Chondrocyte (in vitro differentiated cells): ENCODE measurements around the gene TNRC6A. TPM values are rescaled to one million over a fixed set of nuclear protein-coding genes. Genes with fewer than 3 reads are reported as not detected.

Experiments
- DNase-seq: peaks from one replicate; pipeline ENCODE4 v3.0.0; 2021; ENCODE audit warnings: mixed read lengths, low spot score
- H3K27ac Mint-ChIP-seq: one replicate; pipeline ENCODE4 v1.8.0; 2021; ENCODE audit warnings: mild to moderate bottlenecking, moderate library complexity, mixed read lengths; ENCODE audit not compliant: unreplicated experiment
- H3K27me3 Mint-ChIP-seq: 2 replicates; pipeline ENCODE4 v1.8.0; 2021; ENCODE audit warnings: low read depth, mixed read lengths
- H3K36me3 Mint-ChIP-seq: 2 replicates; pipeline ENCODE4 v1.8.0; 2021; ENCODE audit warnings: low read depth, mixed read lengths
- H3K4me1 Mint-ChIP-seq: 2 replicates; pipeline ENCODE4 v1.8.0; 2021; ENCODE audit warnings: low read depth, mild to moderate bottlenecking, mixed read lengths
- H3K4me3 Mint-ChIP-seq: one replicate; pipeline ENCODE4 v1.8.0; 2021; ENCODE audit warnings: mild to moderate bottlenecking, moderate library complexity, mixed read lengths; ENCODE audit not compliant: unreplicated experiment
- H3K9me3 Mint-ChIP-seq: 2 replicates; pipeline ENCODE4 v1.8.0; 2021; ENCODE audit warnings: low read depth, mixed read lengths
- total RNA-seq: library from RNA; stranded (reverse); gene quantifications from 3 replicates; pipeline ENCODE4 v1.2.1, GENCODE V29; 2021
- TF ChIP-seq, protein P1 (sequence below): fragments of 200-600 bp; sonication (generic); IDR thresholded peaks from 2 replicates; pipeline ENCODE4 v1.5.0; 2021; ENCODE audit warnings: antibody characterized with exemption, mild to moderate bottlenecking, moderate library complexity

TNRC6A gene
- total RNA-seq, 1 donor from 2014 or later = 42.8 TPM

DNA sequence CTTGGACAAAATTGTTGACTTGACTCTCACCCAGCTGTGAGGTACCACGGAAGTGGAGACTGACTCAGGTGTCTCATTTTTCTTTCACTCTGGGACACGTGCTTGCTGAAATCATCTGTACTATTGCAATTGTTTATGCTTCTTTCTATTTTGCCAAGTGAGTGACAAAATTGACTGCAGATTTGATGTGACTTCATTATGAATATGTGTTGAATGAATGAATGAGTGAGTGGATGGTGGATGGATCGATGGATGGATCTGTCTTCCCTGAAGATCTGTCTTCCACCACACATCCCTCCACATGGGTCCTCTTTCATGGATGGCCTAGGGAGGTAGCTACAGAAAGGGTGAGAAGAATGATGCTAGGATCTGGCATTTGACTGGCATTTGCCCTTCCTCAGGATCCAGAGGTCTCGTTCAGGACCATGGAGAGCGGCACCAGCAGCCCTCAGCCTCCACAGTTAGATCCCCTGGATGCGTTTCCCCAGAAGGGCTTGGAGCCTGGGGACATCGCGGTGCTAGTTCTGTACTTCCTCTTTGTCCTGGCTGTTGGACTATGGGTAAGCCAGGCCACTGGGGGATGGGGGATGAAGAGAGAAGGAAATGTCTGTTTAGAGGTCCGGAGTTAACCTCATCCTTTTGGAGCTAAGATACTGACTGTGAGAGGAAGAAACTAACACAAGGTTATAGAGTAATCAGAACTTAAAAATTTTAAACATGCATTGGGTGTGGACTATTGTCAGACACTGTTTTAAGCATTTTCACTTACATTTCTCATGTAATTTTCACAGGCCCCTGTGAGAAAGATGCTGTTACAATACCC is 129.0 kb downstream of the TNRC6A start:
- H3K4me1 Mint-ChIP-seq = peaks cover 8% of the 10 kb centered on the region
- H3K36me3 Mint-ChIP-seq = no peaks in the 10 kb centered on the region
- peaks cover 3% of the 10 kb centered on the region for H3K9me3 Mint-ChIP-seq
- no peak for DNase-seq
- H3K27me3 Mint-ChIP-seq = peaks cover 4% of the 10 kb centered on the region
- TF ChIP-seq, protein P1, sequence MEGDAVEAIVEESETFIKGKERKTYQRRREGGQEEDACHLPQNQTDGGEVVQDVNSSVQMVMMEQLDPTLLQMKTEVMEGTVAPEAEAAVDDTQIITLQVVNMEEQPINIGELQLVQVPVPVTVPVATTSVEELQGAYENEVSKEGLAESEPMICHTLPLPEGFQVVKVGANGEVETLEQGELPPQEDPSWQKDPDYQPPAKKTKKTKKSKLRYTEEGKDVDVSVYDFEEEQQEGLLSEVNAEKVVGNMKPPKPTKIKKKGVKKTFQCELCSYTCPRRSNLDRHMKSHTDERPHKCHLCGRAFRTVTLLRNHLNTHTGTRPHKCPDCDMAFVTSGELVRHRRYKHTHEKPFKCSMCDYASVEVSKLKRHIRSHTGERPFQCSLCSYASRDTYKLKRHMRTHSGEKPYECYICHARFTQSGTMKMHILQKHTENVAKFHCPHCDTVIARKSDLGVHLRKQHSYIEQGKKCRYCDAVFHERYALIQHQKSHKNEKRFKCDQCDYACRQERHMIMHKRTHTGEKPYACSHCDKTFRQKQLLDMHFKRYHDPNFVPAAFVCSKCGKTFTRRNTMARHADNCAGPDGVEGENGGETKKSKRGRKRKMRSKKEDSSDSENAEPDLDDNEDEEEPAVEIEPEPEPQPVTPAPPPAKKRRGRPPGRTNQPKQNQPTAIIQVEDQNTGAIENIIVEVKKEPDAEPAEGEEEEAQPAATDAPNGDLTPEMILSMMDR = no peak
- H3K27ac Mint-ChIP-seq = no peak overlapping the region
- no peak overlapping the region for H3K4me3 Mint-ChIP-seq

GRCh38 chr16:24861461-24861860 is 132.0 kb downstream of the TNRC6A start:
- no peaks in the 10 kb centered on the region for H3K4me1 Mint-ChIP-seq
- no peak for DNase-seq
- no peaks in the 10 kb centered on the region for H3K36me3 Mint-ChIP-seq
- peaks cover 7% of the 10 kb centered on the region for H3K27me3 Mint-ChIP-seq
- H3K4me3 Mint-ChIP-seq = no peak overlapping the region
- TF ChIP-seq, protein P1 = no peak
- peaks cover 16% of the 10 kb centered on the region for H3K9me3 Mint-ChIP-seq
- H3K27ac Mint-ChIP-seq = no peak overlapping the region

DNA sequence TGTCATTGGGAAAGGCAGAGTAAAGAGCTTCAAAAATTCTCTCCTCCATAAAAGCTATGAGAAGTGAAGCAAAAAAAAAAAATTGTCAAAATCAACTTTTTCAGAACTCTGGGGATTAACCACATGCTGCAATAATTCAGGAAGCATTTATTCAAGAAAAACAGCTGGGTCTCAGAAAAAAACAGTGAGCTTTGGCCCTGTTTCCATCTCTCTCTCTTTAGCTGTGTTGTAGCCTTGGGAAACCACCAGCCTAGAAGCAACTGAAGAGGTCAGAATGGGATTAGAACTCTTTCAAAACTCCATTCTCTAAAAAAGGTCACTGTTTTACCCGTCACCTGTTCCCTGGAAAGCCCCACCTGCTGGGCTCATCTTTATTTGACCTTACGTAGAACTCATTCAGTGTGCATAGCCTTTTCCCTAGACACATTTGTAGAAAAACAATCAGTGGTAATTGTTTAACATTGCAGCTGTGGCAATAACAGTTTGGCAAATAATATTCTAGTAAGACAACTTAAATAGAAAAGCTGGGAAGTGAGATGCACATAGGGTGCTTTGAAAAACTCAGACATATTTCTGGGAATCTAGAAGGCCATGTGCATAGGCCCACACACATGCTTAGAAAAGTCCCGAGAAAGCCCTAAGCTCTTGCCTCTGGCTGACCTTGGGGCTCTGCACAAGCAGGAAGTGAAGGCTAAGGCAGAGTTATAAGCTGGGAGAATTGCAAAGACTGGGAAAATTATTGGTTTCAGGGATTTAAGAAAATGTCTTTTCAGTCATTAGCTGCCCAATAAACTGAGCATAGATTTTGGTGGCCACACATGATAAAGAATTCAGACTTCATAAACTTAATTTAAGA is 134.4 kb downstream of the TNRC6A start:
- H3K9me3 Mint-ChIP-seq = peaks cover 19% of the 10 kb centered on the region
- TF ChIP-seq, protein P1 = no peak

GRCh38 chr16:24869033-24869432 is 139.6 kb downstream of the TNRC6A start:
- H3K4me3 Mint-ChIP-seq = no peak overlapping the region
- H3K4me1 Mint-ChIP-seq = no peaks in the 10 kb centered on the region
- no peak overlapping the region for H3K27ac Mint-ChIP-seq
- peaks cover 15% of the 10 kb centered on the region for H3K27me3 Mint-ChIP-seq
- H3K9me3 Mint-ChIP-seq = peaks cover 12% of the 10 kb centered on the region
- TF ChIP-seq, protein P1 = no peak
- H3K36me3 Mint-ChIP-seq = no peaks in the 10 kb centered on the region
- no peak for DNase-seq

More for the DNA sequence above, 134.4 kb downstream of the TNRC6A start:
- Mint-ChIP-seq H3K36me3 (no peaks in the 10 kb centered on the region), H3K27ac (no peak overlapping the region), H3K4me1 (no peaks in the 10 kb centered on the region), H3K4me3 (no peak overlapping the region), H3K27me3 (peaks cover 13% of the 10 kb centered on the region)
- no peak for DNase-seq

DNA sequence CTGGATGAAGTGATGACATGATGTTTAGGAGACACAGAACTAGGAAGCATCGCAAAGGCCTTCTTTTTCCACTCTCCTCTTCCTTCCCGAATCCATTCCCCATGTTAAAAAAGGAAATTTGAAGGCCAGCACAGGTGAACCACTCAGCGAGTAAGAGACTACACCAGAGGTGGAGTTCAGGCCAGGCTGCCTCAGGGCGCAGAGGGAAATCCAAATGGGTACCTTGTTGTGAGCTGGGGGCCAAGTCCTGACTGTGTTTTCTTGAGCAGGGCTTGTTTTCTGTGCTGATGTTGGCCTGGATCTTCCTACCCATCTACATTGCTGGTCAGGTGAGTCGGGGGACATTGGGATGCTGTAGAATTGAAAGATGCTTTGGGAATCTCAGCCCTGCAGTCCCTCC is 142.4 kb downstream of the TNRC6A start:
- no peak for DNase-seq
- Mint-ChIP-seq H3K27ac (no peak overlapping the region), H3K36me3 (no peaks in the 10 kb centered on the region), H3K4me3 (no peak overlapping the region), H3K4me1 (no peaks in the 10 kb centered on the region), H3K27me3 (peaks cover 26% of the 10 kb centered on the region), H3K9me3 (peaks cover under 1% of the 10 kb centered on the region)
- TF ChIP-seq, protein P1 = no peak
